Sciatic nerve (tissue), 2 donors: Measurements from ENCODE around the gene OSBPL10. TPM values are rescaled to one million over a fixed set of nuclear protein-coding genes. Genes with fewer than 3 reads are reported as not detected.
"Not testable (repeated sequence)": the region's sequence is repeated elsewhere in the genome, so short reads cannot be mapped to it uniquely, and the experiment has no call there.

Experiments
- ATAC-seq: fragments of 200-7000 bp; cut with Tn5 transposase; one replicate; pipeline ENCODE4 v1.9.1; 2020; ENCODE audit warnings: mild to moderate bottlenecking, moderate library complexity
- DNase-seq: peaks from one replicate; pipeline ENCODE4 v3.0.0-alpha.2; 2020; ENCODE audit warnings: low spot score
- intact Hi-C: fragments of 100-400 bp; cut with DNase I; formaldehyde crosslinking; loops from one replicate; pipeline ENCODE4 v1.14.2; 2022
- total RNA-seq: library from RNA; stranded (reverse); fragmentation: NEBNext Ultra II Directional; extraction: Animal tissue kit (Norgen Biotek cat#: 25700); gene quantifications from one replicate; pipeline ENCODE4 v1.2.1, GENCODE V29; 2021
- donor health status: DM: no; HTN: no; CAD: no.
- donor health status: DM: no; HTN: no; CAD: no.

The OSBPL10 gene
- total RNA-seq, 1 donor from 2014 or later = 27.0 TPM

DNA sequence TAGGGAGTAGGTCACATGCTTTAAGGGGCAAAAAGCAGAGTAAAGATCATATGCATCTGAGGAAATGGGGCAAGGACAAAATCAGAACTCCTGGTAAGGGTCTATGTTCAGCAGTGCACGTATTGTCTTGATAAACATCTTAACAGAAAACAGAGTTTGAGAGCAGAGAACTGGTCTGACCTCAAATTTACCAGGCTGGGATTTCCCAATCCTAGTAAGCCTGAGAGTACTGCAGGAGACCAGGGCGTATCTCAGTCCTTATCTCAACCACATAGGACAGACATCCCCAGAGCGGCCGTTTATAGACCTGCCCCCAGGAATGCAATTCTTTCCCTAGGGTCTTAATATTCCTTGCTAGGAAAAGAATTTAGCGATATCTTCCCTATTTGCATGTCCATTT is 14.0 kb upstream of the OSBPL10 start:
- intact Hi-C loops = not testable (repeated sequence)

DNA sequence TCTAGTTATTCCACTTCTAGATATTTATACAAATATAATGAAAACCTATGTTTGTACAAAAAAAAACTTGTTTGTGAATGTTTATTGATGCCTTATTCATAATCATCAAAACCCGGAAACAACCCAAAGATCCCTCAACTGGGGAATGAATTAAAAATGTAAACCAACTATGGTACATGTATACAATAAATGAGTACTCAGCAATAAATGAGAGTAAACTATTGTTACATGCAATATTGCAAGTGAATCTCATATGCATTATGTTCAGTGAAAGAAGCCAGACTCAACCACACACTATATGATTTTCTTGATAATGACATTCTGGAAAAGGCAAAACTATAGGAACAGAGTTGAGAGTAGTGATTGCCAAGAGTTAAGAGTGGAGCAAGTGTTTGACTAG is 12.8 kb upstream of the OSBPL10 start:
- DNase-seq = no peak
- ATAC-seq = no peak
- intact Hi-C loops = no loop called here

More for the DNA sequence above, 14.0 kb upstream of the OSBPL10 start:
- ATAC-seq, DNase-seq: not testable (repeated sequence)

DNA sequence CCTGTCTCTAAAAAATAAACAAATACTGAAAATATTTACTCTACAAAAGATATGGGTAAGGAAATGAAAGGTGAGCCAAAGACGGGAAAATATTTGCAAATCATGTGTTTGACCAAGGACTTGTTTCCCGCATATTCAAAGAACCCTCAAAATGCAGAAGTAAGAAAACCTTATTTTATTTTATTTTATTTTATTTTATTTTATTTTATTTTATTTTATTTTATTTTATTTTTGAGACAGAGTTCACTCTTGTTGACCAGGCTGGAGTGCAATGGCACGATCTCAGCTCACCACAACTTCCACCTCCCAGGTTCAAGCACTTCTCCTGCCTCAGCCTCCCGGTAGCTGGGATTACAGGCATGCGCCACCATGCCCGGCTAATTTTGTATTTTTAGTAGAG is 11.9 kb upstream of the OSBPL10 start:
- DNase-seq, ATAC-seq, intact Hi-C loops: not testable (repeated sequence)

DNA sequence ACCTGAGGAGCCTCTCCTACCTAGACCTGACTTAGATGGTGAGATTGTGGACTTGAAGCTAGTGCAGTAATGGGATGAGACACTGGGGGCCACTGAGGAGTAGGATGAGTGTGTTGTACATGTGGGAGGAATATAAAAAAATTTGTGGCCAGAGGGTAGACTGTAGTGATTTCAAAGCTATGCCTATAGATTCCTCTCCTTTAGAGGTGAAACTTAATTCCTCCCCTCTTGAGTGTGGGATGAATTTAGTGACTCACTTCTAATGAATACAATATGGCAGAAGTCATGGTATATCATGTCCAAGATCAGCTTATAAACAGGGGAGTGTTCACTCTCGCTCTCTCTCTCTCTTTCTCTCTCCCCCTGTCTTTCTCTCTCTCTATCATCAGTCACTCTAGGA is 7.2 kb upstream of the OSBPL10 start:
- intact Hi-C loops = no loop called here
- DNase-seq (no peak), ATAC-seq (no peak)

GRCh38 chr3:31985831-31986230 is 4.8 kb upstream of the OSBPL10 start:
- no peak for ATAC-seq
- DNase-seq = no peak
- intact Hi-C loops = no loop called here

- intact Hi-C loops = no loop called here
- ATAC-seq = no peak
- no peak for DNase-seq
Observed at GRCh38 chr3:31984321-31984720, 3.3 kb upstream of the OSBPL10 start.

DNA sequence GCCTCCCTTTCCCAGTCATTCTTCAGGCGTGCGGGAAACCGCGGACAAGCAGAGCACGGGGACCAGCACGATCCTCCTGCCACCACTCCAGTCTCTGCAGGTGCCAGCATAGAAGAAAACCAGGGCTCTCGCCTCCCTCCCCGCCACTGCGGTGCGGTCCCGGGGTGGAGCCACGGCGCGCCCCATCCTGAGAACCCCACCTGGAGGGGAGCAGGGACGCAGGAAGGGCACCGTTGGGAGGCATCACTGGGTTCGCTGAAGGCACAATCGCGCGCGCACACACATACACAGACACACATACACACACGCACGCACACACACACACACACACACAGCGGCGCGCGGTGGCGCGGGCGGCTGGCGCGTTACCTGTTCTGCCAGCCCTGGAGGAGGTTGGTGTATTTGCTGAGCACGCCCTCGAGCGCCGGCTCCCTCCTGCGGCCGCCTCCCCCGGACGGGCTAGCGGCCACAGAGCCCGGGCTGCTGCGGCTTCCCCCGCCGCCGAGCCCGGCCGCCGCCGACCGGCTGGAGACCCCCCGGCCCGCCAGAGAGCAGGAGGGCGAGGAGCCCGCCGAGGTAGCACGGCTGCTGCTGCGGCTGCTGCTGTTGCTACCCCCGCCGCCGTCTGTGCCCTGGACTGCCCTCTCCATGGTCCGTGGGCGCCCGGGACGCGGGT is 394 bp downstream of the OSBPL10 start:
- DNase-seq (peak; percentile 62), ATAC-seq (peak; percentile 40)
- intact Hi-C loops = no loop called here

DNA sequence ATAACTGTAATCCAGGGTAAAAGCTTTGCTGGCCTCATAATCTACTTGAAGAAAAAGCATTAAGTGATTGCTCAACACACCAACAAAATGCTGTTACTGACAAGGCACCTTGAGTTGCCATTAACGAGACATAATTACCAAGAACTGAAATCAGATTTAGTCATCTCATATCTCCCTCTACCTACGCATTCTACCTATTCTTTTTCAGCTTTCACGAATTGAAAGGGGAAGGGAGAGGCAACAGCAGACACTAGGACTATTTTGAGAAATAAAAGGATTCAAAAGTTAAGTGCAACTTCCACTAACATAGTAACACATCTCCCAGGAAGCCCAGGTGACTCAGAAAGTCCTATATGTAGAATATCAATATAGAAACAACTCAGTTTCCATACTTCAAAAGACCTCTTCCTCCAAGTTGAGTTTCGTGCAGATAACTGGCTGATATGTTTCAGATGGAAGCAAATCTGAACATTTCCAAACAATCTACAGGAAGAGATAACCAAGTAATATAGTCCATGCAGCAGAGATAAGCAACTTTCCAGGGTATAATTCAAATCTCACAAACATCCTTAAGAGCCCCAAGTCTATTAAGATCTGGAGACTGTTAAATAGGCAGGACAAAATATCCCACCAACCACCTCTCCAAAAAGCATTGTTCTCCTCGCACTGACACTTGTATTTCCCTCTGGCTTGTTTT is 1.9 kb downstream of the OSBPL10 start:
- DNase-seq = no peak
- intact Hi-C loops = no loop called here
- no peak for ATAC-seq

GRCh38 chr3:31978553-31978952 is 2.5 kb downstream of the OSBPL10 start:
- intact Hi-C loops = no loop called here
- ATAC-seq (no peak), DNase-seq (no peak)

DNA sequence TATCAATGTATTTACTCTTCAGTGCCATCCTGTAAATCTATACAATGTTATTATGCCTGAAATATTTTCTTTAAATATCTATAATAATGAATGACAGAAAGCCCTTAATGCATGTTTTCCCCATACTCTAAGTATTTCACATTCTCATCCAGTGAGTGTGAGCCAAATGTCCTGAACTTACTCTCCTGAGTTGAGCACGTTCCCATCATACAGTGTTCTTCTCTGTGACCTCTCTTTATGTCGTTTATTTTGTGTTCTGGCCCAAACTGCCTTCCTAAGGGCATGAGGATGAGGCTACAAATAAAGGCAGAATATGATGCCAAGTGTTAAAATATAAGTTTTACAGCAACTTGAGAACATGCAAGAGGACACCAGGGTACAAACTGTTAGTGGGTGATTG is 3.3 kb downstream of the OSBPL10 start:
- intact Hi-C loops = no loop called here
- no peak for DNase-seq

DNA sequence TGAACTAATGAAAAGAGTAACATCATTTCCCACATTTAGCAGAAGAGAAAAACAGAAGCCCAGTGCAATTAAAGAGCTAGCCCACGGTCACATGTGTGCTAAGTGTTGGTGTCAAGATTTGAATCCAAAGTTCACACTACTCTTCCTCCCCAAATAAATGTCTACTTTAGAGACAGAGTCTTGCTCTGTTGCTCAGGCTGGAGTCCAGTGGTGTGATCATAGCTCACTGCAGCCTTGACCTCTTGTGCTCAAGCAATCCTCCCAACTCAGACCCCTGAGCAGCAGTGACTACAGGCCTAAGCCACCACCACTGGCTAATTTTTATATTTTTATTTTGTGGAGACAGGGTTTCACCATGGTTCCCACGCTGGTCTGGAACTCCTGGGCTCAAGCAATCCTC is 4.8 kb downstream of the OSBPL10 start:
- ATAC-seq = no peak
- intact Hi-C loops = no loop called here

More for the DNA sequence above, 3.3 kb downstream of the OSBPL10 start:
- ATAC-seq = no peak

GRCh38 chr3:31974964-31975363 is 6.1 kb downstream of the OSBPL10 start:
- no peak for ATAC-seq
- intact Hi-C loops = no loop called here

More for the DNA sequence above, 4.8 kb downstream of the OSBPL10 start:
- DNase-seq = no peak

DNA sequence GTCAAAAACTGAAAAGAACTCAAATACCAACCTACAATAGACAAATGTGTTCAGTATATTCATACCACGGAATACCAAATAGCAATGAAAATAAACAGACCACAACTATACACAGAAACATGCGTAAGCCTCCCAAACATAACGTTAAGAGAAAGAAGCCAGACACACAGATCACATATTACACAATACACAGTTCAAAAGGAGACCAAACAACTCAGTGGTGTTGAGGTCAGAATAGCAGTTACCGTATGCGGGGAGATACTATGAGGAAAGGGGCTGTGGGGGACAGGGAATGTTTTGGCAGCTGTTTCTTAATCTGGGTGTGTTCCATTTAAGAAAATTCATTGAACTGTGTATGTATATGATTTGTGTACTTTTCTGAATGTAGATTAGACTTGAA is 6.6 kb downstream of the OSBPL10 start:
- intact Hi-C loops = no loop called here
- no peak for ATAC-seq

More at GRCh38 chr3:31974964-31975363, 6.1 kb downstream of the OSBPL10 start:
- DNase-seq = no peak

DNA sequence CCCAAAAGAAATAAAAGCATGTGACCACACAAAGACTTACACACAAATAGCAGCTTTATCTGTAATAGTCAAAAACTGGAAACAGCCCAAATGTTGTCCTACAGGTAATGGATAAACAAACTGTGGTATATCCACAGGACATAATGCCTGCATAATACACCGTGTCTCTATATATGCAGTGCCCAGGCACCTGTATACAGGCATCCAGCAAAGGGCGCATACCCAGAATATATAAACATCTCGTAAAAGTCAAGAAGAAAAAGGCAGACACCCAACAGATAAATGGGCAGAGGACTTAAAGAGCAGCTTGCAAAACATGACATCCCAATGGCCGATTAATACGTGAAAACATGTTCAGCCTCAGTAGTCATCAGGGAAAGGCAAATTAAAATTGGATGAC is 7.2 kb downstream of the OSBPL10 start:
- ATAC-seq = no peak
- intact Hi-C loops = no loop called here
- DNase-seq = no peak

More for the DNA sequence above, 6.6 kb downstream of the OSBPL10 start:
- DNase-seq = no peak

DNA sequence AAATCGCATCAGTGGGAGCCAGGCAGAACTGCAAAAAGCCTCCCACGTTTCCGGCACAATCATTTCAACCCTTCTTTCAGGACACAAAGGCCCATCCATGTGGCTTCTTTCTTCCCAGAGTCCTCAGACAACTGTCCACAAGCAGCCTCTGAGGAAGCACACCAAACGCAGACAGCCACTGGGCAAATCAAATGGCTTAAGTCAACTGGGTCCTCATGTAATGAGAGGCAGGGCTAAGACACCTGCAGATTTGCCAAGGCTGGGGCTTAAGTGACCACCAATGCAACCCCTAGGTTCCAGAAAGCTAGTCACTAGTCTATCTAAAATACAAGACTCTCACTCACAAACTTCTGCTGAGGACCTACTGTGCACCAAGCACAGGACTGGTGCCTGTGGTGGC is 8.0 kb downstream of the OSBPL10 start:
- no peak for DNase-seq
- no peak for ATAC-seq
- intact Hi-C loops = no loop called here

DNA sequence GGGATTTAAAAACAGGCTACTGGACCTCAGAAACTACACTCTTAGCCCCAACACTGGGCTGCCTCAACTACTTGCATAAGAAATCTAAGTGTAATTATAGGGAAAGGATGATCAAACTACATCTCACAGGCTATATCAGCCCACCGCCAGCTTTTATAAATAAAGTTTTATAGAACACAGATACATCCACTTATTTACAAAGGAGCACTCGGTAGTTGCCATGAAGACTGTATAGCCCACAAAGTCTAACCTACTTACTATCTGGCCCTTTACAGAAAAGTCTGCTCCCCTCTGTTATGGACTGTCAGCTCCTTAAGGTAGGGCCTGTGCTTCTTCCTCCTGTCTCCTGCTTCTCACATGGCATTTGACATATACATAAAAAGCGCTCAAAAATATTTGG is 9.5 kb downstream of the OSBPL10 start:
- DNase-seq (no peak), ATAC-seq (no peak)
- intact Hi-C loops = no loop called here

GRCh38 chr3:31968927-31969418 is 12.1 kb downstream of the OSBPL10 start:
- DNase-seq (no peak), ATAC-seq (peak; percentile 96)
- intact Hi-C loops = no loop called here

- ATAC-seq = peak; percentile 33
Observed at GRCh38 chr3:31968369-31968926, 12.6 kb downstream of the OSBPL10 start.

DNA sequence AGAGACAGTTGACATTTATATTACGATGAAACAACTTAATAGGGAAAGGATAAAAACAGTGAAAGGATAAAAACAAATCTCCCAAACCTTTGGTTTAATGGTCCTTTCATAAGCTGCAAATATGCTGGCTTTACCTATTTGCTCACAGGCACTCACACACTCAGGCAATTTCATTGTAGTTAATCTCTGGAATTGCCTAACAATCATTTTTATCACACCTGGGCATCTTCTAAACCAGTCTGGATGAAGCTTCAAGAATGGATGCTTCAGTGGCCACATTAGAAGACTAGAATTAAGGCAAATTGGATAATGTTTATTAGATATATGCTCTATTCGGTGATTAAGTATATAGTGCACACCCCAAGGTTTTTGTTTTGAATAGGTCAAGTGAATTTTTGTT is 13.5 kb downstream of the OSBPL10 start:
- no peak for ATAC-seq
- intact Hi-C loops = no loop called here
- no peak for DNase-seq

More at GRCh38 chr3:31968369-31968926, 12.6 kb downstream of the OSBPL10 start:
- intact Hi-C loops = no loop called here
- DNase-seq = no peak

- intact Hi-C loops = no loop called here
- ATAC-seq = no peak
- DNase-seq = no peak
Observed at GRCh38 chr3:31966978-31967591, 14.0 kb downstream of the OSBPL10 start.
